ENCODE measurements around the gene UNC5A. TPM values are rescaled to one million over a fixed set of nuclear protein-coding genes. Genes with fewer than 3 reads are reported as not detected.

UNC5A gene
- polyA plus RNA-seq, 1 donor, result 1.0 TPM

Other genes with a start within 250 kb of the UNC5A start
- 7.0 TPM for gene GPRIN1, start 200.4 kb upstream of the UNC5A start, polyA plus RNA-seq
- gene SNCB, start 180.0 kb upstream of the UNC5A start, polyA plus RNA-seq, result 0.39 TPM
- not detected for gene EIF4E1B, start 179.9 kb upstream of the UNC5A start, polyA plus RNA-seq
- gene TSPAN17, start 163.1 kb upstream of the UNC5A start, polyA plus RNA-seq, result 25.7 TPM
- 0.28 TPM for gene HK3, start 88.8 kb downstream of the UNC5A start, polyA plus RNA-seq
- 31.1 TPM for gene UIMC1, start 196.2 kb downstream of the UNC5A start, polyA plus RNA-seq
- gene ZNF346, start 212.1 kb downstream of the UNC5A start, polyA plus RNA-seq, result 16.9 TPM

Data from large intestine (tissue), 1 donor.